Pancreas (tissue), 10 donors: Measurements from ENCODE around the gene RGS7BP. TPM values are rescaled to one million over a fixed set of nuclear protein-coding genes. Genes with fewer than 3 reads are reported as not detected.

ENCODE experiments used
- ATAC-seq, 4 donors: fragments of 200-7000 bp; cut with Tn5 transposase; one replicate each; pipeline versions ENCODE4 v1.8.0 to v1.9.1; 2020; ENCODE audit warnings: mild to moderate bottlenecking in 4 of 4, moderate library complexity in 4 of 4
- DNase-seq, 6 donors: peaks; one replicate each; pipeline ENCODE4 v3.0.0-alpha.2; 2020
- FAIRE-seq: peaks from 2 replicates; lab custom pipeline; 2012; peaks lifted over from hg19 to GRCh38; lab: Jason Lieb, UNC
- H3K27ac ChIP-seq, 4 donors: fragments of 200-600 bp; sonication (generic); 1 replicate in 3 of 4; 2 replicates in 1 of 4; pipeline versions ENCODE4 v1.5.0 to v1.8.0; 2020
- H3K27me3 ChIP-seq, 4 donors: fragments of 200-600 bp; one replicate each; pipeline ENCODE4 v1.8.0; 2021
- H3K36me3 ChIP-seq, 3 donors: fragments of 200-600 bp; sonication (generic) in 1 of 3; one replicate each; pipeline versions ENCODE4 v1.5.0 to v1.8.0; 2020 to 2021
- H3K4me1 ChIP-seq, 3 donors: fragments of 200-600 bp; one replicate each; pipeline ENCODE4 v1.8.0; 2021
- H3K4me3 ChIP-seq, 4 donors: fragments of 200-600 bp; sonication (generic) in 2 of 4; one replicate each; pipeline versions ENCODE4 v1.5.0 to v1.8.0; 2020 to 2021
- H3K9me3 ChIP-seq, 4 donors: fragments of 200-600 bp; one replicate each; pipeline ENCODE4 v1.8.0; 2021
- CTCF ChIP-seq, 4 donors: fragments of 200-600 bp; sonication (generic) in 3 of 4; IDR thresholded peaks; one replicate each; pipeline versions ENCODE4 v1.5.0 to v1.8.0; 2021; ENCODE audit warnings: antibody characterized with exemption in 4 of 4
- WGBS, 2 donors: extraction: QIAGEN DNeasy Blood & Tissue Kit; methylation state at CpG; one replicate each; pipeline ENCODE4 v1.1.7; 2013; 5-methylcytosine and 5-hydroxymethylcytosine counted together
- intact Hi-C, 3 donors: fragments of 100-400 bp; cut with DNase I; formaldehyde crosslinking; loops; one replicate each; pipeline versions ENCODE4 v1.11.1 to v1.14.2; 2022
- polyA plus RNA-seq, 2 donors: library from polyadenylated mRNA; stranded (reverse); fragments of 200-250 nt; gene quantifications; one replicate each; pipeline ENCODE4 v1.2.3, GENCODE V29; 2013
- total RNA-seq, 6 donors: library from RNA; stranded (reverse); fragmentation: NEBNext Ultra II Directional in 4 of 6; extraction: Animal tissue kit (Norgen Biotek cat#: 25700) in 4 of 6; gene quantifications; one replicate each; pipeline versions ENCODE4 v1.2.1 to v1.2.4, GENCODE V29; 2021 to 2023
- donor health status: healthy with polysubstance abuse.
- donor health status: DM: no; HTN: no; CAD: no; lungs with moderate emphysema.
- donor health status: DM: no; HTN: no; CAD: no.
- donor health status: control.
- donor health status: control.
- donor health status: Bipolar disorder and iron deficiency.
- donor health status: DM: yes; HTN: yes; CAD: no.
- donor health status: DM: no; HTN: no; CAD: no.
- donor health status: DM: no; HTN: no; CAD: no.
- donor health status: DM: yes; HTN: yes; CAD: no.

Gene RGS7BP
- total and polyA plus RNA-seq, 8 donors, result 0.04 to 0.58 (median 0.15) TPM

- no peak for ATAC-seq
- Histone ChIP-seq H3K4me3 (no peak overlapping the region), H3K27me3 (no peaks in the 10 kb centered on the region), H3K36me3 (no peaks in the 10 kb centered on the region), H3K27ac (no peak overlapping the region), H3K4me1 (no peaks in the 10 kb centered on the region), H3K9me3 (no peaks in the 10 kb centered on the region)
- no peak for TF ChIP-seq CTCF (IDR thresholded peaks at IDR 0.05)
- intact Hi-C loops, result no loop called here
- FAIRE-seq, result no peak
- DNase-seq, result no peak
Observed at GRCh38 chr5:64487283-64487682, 18.5 kb upstream of the RGS7BP start.

GRCh38 chr5:64489857-64490256, 16.0 kb upstream of the RGS7BP start:
- Histone ChIP-seq H3K27me3 (no peaks in the 10 kb centered on the region), H3K9me3 (no peaks in the 10 kb centered on the region), H3K4me1 (no peaks in the 10 kb centered on the region), H3K27ac (no peak overlapping the region), H3K4me3 (no peak overlapping the region), H3K36me3 (no peaks in the 10 kb centered on the region)
- 29 to 32% methylated on average over 5 of the region's 5 CpGs for WGBS, 2 donors
- intact Hi-C loops, result no loop called here
- DNase-seq, result peak in 1 of 6 donors; percentile 41
- no peak for FAIRE-seq
- ATAC-seq, result no peak
- TF ChIP-seq CTCF (IDR thresholded peaks at IDR 0.05), result no peak

GRCh38 chr5:64497386-64497785, 8.4 kb upstream of the RGS7BP start:
- FAIRE-seq (no peak), DNase-seq (no peak), ATAC-seq (no peak)
- Histone ChIP-seq H3K27ac (no peak overlapping the region), H3K4me3 (no peak overlapping the region), H3K27me3 (no peaks in the 10 kb centered on the region), H3K36me3 (no peaks in the 10 kb centered on the region), H3K4me1 (no peaks in the 10 kb centered on the region), H3K9me3 (no peaks in the 10 kb centered on the region)
- TF ChIP-seq CTCF (IDR thresholded peaks at IDR 0.05), result no peak
- 32 to 41% methylated on average over 2 of the region's 2 CpGs for WGBS, 2 donors
- intact Hi-C loops, result no loop called here

GRCh38 chr5:64502196-64502595, 3.6 kb upstream of the RGS7BP start:
- intact Hi-C loops, result no loop called here
- no peak for ATAC-seq
- no peak overlapping the region for H3K27ac ChIP-seq
- no peak for DNase-seq
- TF ChIP-seq CTCF (IDR thresholded peaks at IDR 0.05), result no peak
- 14 to 29% methylated on average over 5 of the region's 5 CpGs for WGBS, 2 donors
- no peaks in the 10 kb centered on the region for H3K9me3 ChIP-seq
- no peak for FAIRE-seq
- no peaks in the 10 kb centered on the region for H3K36me3 ChIP-seq
- H3K27me3 ChIP-seq, result peaks cover 0 to 13% (median 0%) of the 10 kb centered on the region in 4 donors
- H3K4me1 ChIP-seq, result peaks cover 0 to 2% (median 0%) of the 10 kb centered on the region in 3 donors
- H3K4me3 ChIP-seq, result no peak overlapping the region

GRCh38 chr5:64506567-64507263, 900 bp downstream of the RGS7BP start:
- Histone ChIP-seq H3K4me1 (peaks cover 0 to 2% (median 0%) of the 10 kb centered on the region in 3 donors), H3K36me3 (no peaks in the 10 kb centered on the region), H3K27ac (no peak overlapping the region), H3K9me3 (no peaks in the 10 kb centered on the region), H3K27me3 (peaks cover 0 to 20% (median 0%) of the 10 kb centered on the region in 4 donors), H3K4me3 (peak overlapping the region; percentile 18 to 50 (median 28))
- WGBS, 2 donors, result 2 to 3% methylated on average over 39 of the region's 39 CpGs
- DNase-seq (no peak), ATAC-seq (peak in 3 of 4 donors; percentile 15 to 57 (median 25)), FAIRE-seq (no peak)
- TF ChIP-seq CTCF (IDR thresholded peaks at IDR 0.05), result no peak
- intact Hi-C loops, result no loop called here
